T-helper 2 cell (primary cell): ENCODE measurements around the gene SLC25A20.
"Not testable (repeated sequence)": the region's sequence is repeated elsewhere in the genome, so short reads cannot be mapped to it uniquely, and the experiment has no call there.

Experiments
- DNase-seq, 5 experiments: peaks; one replicate each; pipeline versions ENCODE4 v3.0.0 to v3.0.0-alpha.2; 2012 to 2022
- total RNA-seq, 2 donors: gene quantifications; one replicate each; lab custom pipeline; 2026; lab: John Stamatoyannopoulos, UW

Gene SLC25A20
- 2.2 to 13.9 reads per million in 2 donors for total RNA-seq

- peak; percentile 73 to 95 (median 83) for DNase-seq
Observed at GRCh38 chr3:48898383-48899234, at the start of gene SLC25A20. TSS of gene SLC25A20 (minus strand) at chr3:48898882. CDS start at chr3:48898794, 88 bp downstream.

DNA sequence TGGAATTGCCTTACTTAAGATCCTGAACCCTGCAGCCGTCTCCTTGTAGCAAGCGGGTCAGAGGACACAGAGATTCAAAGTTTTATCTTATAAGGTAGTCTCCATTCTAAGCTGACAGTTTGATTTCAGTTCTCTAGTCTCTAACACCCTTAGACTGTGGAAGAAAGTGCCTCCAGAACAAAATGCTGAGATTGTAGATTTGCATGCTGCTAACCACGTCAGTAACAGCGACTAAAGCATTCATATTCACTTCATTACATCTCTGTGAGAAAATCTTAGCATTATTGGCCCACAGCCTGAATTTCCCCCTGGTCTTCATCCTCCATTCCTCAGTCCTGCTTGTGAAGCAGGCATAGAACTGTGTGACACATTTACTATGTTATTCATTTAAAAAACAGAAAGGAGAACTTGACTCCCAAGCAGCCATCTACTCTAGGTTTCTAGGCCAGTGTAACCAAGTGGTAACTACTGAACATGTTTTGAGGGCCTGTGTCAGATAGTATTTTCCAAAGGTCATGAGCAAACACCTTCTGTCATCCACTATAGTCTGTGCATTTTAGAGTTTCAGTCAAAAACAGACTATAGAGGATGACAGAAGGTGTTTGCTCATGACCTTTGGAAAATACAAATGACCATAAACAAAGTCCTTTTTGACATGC lies 47.3 kb upstream of the SLC25A20 start:
- no peak for DNase-seq

DNA sequence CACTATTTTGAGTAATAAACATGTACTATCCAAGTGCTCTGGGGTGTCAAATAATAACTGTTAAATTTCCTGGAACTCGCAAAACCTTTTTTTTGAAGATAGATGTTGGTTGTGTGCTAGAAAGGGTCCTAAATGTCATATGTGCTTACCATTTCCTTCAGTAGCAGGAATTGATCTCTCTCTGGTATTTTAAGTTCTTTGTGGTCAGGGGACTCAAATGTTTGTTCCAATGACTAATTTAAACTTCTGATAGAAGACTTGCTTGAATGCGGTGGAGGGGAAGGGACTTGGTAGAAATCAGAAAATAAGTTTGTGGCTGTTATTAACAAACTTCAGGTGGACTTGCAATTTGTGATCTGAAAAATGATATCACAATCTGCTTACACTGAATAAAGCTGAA lies 46.8 kb upstream of the SLC25A20 start:
- no peak for DNase-seq

DNA sequence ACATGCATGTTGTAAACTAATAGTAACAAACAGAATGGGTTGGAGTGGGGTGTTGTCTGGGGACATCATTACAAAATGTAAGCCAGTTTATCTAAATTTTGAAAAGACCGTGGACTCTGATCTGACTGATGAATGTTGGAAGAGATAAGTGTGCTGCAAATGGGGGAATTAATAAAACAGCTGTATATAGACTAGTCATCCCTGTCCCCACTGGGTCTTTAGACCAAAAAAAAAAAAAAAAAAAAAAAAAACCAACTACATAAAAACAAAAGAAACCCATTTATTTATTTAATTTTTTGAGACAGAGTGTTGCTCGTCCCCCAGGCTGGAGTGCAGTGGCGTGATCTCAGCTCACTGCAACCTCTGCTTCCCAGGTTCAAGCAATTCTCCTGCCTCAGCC lies 40.0 kb upstream of the SLC25A20 start:
- no peak for DNase-seq

DNA sequence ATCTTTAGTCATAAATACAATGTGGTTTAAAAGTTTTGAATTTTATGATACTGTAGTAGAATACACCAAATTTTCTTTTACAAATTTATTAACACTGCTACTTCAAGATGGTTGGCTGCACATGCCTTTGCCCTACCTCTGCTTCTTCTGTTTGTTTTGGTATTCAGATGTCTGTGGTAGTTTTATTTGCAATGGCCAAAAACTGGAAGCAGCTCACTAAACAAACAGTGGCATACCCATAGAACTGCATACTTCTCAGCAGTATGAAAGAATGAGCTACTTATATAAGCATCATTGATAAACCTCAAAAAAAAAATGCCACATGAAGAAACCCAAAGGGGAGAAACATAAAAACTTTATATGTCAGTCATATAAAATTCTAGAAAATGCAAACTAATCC lies 39.5 kb upstream of the SLC25A20 start:
- DNase-seq: no peak

GRCh38 chr3:48935530-48935929 lies 36.8 kb upstream of the SLC25A20 start:
- DNase-seq: no peak

DNA sequence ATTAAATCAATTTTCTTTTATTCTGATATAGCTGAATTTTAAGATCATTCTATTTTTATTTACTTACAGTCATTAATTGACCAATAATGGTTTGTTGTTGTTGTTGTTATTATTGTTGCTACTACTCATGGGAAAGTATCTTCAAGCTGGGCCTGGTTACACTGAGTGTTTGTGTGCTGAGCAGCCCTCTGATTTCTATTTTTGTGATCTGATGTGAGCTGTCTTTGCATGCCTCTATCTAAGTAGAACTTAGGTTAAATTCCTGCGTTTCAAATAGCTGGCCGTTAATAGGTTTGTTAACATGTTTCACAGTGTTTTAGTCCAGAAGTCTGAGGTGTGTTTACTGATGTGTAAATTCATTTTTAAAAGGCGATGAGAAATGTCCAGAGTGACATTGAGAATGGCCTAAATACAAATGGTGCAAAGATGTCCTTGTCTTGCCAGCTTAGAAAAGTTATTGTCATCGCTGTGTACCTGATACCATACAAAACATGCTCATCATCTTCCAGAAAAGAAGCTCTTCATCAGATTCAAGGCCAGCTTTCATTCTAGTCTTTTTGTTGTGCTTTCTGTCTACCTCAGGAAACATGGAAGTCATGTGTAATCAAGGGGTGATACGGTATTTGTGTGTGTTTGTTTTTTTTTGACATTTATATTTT lies 35.8 kb upstream of the SLC25A20 start:
- no peak for DNase-seq

GRCh38 chr3:48931944-48932580 lies 33.4 kb upstream of the SLC25A20 start:
- DNase-seq: peak in 1 of 5 experiments; percentile 78

GRCh38 chr3:48930590-48930989 lies 31.9 kb upstream of the SLC25A20 start:
- DNase-seq: peak in 1 of 5 experiments; percentile 43

DNA sequence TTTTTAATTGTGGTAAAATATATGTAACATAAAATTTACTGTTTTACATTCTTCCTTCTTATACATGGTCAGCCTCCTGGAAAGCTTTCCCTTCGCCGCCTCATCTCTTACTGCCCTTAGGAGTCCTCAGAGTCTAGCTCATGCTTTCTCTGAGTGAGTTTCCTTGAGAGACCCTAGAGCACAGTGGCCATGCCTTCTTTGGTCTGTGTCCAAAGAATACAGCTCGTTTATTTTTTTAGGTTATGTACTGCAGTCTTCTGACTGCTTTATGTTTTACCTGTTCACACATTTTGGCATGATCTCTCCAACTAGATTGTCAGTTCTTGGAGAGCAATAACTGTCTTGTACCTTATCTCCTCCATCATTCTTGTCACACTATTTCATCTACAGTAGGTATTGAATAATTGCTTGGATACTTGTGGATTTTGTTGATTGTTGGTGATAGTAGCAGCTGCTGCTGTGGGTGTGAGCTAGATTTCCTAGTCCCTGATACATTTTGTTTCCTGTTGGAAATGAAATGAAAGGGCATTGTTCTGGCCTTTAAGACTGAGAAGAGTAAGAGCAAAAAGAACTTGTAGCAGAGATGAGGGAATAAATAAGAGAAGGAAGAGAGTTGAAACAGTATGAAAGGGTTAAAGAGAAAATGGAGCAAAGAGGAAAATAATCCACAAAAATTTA lies 30.8 kb upstream of the SLC25A20 start:
- no peak for DNase-seq

GRCh38 chr3:48928679-48929078 lies 30.0 kb upstream of the SLC25A20 start:
- DNase-seq: peak in 1 of 5 experiments; percentile 43

- DNase-seq: peak in 1 of 5 experiments; percentile 47
Observed at GRCh38 chr3:48927928-48928327, 29.2 kb upstream of the SLC25A20 start.

DNA sequence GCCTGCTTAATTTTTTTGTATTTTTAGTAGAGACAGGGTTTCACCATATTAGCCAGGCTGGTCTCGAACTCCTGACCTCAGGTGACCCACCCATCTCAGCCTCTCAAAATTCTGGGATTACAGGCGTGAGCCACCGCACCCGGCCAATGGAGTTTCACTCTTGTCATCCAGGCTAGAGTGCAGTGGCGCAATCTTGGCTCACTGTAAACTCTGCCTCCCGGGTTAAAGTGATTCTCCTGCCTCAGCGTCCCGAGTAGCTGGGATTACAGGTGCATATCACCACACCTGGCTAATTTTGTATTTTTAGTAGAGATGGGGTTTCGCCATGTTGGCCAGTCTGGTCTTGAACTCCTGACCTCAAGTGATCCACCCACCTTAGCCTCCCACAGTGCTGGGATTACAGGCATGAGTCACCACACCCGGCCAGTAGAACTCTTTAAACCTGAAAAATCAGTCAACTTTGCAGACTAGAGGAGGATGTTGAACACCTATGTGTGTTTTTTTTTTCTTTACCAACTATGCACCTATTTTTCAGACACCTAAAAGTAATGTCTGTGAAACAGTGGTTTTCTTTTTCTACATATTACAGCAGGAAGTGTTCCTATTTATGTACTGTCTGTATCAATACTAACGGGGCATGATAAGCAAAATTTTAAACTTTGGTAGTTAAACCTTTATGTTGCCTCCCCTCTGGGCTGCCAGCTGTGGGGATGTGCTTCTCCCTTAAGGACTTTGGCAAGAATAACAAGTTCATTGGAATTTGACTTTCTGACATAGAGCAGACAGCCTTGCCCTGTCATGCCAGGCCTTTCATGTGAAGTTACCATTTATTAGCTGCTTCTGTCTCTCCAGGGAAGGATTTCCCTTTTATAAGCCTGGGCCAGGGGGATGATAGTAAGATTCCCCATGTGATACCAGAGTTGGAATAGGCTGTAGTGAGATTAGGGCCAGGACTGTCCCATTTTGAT lies 28.0 kb upstream of the SLC25A20 start:
- no peak for DNase-seq

DNA sequence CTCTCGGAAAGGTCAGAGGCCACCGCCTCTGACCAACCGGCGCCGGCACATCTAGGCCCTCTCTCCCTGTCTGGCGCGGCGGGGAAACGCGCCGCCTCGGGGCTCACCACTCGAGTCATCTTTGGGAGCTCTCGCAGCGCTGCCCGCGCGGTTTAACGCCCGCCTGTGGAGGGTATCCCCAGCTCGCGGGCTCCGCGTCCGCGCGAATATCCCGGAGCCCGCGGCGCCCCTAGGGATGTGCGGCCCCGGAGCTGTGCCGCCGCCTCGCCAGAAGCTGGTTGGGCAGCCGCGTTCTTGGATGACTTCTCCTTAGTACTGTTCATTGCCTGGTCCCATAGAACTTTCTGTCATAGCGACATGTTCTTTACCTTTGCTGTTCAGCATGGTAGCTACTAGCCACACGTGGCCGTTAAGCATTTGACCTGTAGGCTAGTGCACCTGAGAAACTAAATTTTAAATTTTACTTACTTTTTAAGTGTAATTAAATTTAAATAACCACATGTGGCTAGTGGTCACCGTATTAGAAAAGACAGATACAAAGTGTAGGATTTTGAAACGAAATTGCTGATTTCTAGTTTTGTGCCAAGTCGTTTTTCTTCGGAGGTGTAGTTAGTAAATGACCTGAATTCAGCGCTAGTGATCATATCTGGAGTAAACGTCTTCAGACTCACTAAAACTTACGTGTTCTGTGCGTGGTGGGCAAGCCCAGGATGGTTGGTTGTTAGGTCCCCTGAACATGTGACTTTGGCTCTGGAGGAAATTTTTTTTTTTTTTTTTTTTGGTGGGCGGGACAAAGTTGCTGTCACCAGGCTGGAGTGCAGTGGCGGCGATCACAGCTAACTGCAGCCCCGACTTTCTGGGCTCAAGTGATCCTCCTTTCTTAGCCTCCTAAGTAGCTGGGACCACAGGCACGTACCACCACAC lies 20.8 kb upstream of the SLC25A20 start:
- DNase-seq: peak; percentile 23 to 89 (median 59)

GRCh38 chr3:48918388-48919214 lies 19.9 kb upstream of the SLC25A20 start, which contains the start of gene ARIH2:
TSS of gene ARIH2 (plus strand) at chr3:48918842. CDS start at chr3:48927559, 8,717 bp downstream.
- peak; percentile 72 to 94 (median 83) for DNase-seq

- no peak for DNase-seq
Observed at GRCh38 chr3:48915296-48915695, 16.6 kb upstream of the SLC25A20 start.

DNA sequence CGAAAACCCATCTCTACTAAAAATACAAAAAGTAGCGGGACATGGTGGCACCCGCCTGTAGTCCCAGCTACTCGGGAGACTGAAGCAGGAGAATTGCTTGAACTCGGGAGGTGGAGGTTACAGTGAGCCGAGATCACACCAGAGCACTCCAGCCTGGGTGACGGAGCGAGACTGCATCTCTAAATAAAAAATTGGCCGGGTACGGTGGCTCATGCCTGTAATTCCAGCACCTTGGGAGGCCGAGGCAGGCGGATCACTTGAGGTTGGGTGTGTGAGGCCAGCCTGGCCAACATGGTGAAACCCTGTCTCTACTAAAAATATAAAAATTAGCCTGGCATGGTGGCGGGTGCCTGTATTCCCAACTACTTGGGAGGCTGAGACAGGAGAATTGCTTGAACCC lies 8.3 kb upstream of the SLC25A20 start:
- DNase-seq: not testable (repeated sequence)

DNA sequence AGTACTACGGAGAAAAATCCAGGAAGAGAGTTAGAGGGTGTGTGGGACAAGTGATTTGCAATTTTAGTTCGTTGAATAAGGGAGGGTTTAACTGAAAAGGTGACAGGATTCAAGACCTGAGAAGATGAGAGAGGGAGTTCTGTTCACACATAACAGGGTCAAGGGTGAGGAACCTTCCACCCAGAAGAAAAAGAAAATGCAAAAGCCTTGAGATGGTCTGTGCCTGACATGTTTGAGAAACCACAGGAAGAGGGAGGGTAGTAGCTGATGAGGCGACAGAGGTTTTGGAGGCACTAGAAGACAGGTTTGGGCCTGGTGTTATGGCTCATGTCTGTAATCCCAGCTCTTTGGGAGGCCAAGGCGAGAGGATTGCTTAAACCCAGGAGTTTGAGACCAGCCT lies 591 bp upstream of the SLC25A20 start:
- DNase-seq: peak in 2 of 5 experiments; percentile 59 to 90
